ENCODE data around the gene MEGF10. TPM values are rescaled to one million over a fixed set of nuclear protein-coding genes. Genes with fewer than 3 reads are reported as not detected.

Gene MEGF10
- total RNA-seq, 1 experiment from 2014 or later: not detected

- Histone ChIP-seq H3K36me3 (ENCODE audit: low read depth) (no peaks in the 10 kb centered on the region), H3K9me2 (ENCODE audit: insufficient read depth) (no peaks in the 10 kb centered on the region), H3K27me3 (ENCODE audit: insufficient read depth, low read depth) (no peaks in the 10 kb centered on the region), H3K9me3 (ENCODE audit: insufficient read depth, low read depth) (no peaks in the 10 kb centered on the region), H4K20me1 (ENCODE audit: insufficient read depth) (no peaks in the 10 kb centered on the region), H3K27ac (no peak overlapping the region), H3K4me1 (replicated peaks; ENCODE audit: insufficient read depth) (no peaks in the 10 kb centered on the region), H3K79me2 (ENCODE audit: low read depth) (no peaks in the 10 kb centered on the region), H3K4me2 (no peak overlapping the region), H2AFZ (no peak overlapping the region), H3F3A (ENCODE audit: insufficient read depth, low read depth) (no peaks in the 10 kb centered on the region), H3K4me3 (no peak overlapping the region)
- no peak for DNase-seq
- BruUV-seq (replicated peaks): no TSS peak
- ChIA-PET POLR2A (ENCODE audit: unreplicated experiment) (no interaction called here), CTCF (no interaction called here)
- intact Hi-C loops (cut with micrococcal nuclease; ENCODE audit: unreplicated experiment): no loop called here
- TF ChIP-seq EZH2 (IDR thresholded peaks at IDR 0.05; ENCODE audit: low read depth): no peak
- no peak for TF ChIP-seq CTCF (conservative IDR thresholded peaks at IDR 0.05)
Observed at GRCh38 chr5:127406326-127407121, 115.9 kb downstream of the MEGF10 start.

- Histone ChIP-seq H3K4me1 (replicated peaks; ENCODE audit: insufficient read depth) (no peaks in the 10 kb centered on the region), H3K27me3 (ENCODE audit: insufficient read depth, low read depth) (no peaks in the 10 kb centered on the region), H3K36me3 (ENCODE audit: low read depth) (no peaks in the 10 kb centered on the region), H2AFZ (0 out of 2 replicates have a peak overlapping the region, but pooled peaks have one; percentile 63), H3K9me2 (ENCODE audit: insufficient read depth) (no peaks in the 10 kb centered on the region), H3K4me3 (no peak overlapping the region), H3F3A (ENCODE audit: insufficient read depth, low read depth) (no peaks in the 10 kb centered on the region), H3K27ac (no peak overlapping the region), H3K79me2 (ENCODE audit: low read depth) (no peaks in the 10 kb centered on the region), H4K20me1 (ENCODE audit: insufficient read depth) (no peaks in the 10 kb centered on the region), H3K9me3 (ENCODE audit: insufficient read depth, low read depth) (no peaks in the 10 kb centered on the region), H3K4me2 (peak overlapping the region; percentile 45; the same call in 1 of the 2 replicates)
- ChIA-PET CTCF (no interaction called here), POLR2A (ENCODE audit: unreplicated experiment) (interaction anchor here (0.5 kb wide), 1 partner anchor 413 kb away, joined by 3 read pairs; no protein-coding TSS in a partner anchor)
- TF ChIP-seq EZH2 (IDR thresholded peaks at IDR 0.05; ENCODE audit: low read depth) (no peak), CTCF (conservative IDR thresholded peaks at IDR 0.05) (no peak)
- no TSS peak for BruUV-seq (replicated peaks)
- intact Hi-C loops (cut with micrococcal nuclease; ENCODE audit: unreplicated experiment): no loop called here
- no peak for DNase-seq
Observed at GRCh38 chr5:127409246-127409917, 118.8 kb downstream of the MEGF10 start.

DNA sequence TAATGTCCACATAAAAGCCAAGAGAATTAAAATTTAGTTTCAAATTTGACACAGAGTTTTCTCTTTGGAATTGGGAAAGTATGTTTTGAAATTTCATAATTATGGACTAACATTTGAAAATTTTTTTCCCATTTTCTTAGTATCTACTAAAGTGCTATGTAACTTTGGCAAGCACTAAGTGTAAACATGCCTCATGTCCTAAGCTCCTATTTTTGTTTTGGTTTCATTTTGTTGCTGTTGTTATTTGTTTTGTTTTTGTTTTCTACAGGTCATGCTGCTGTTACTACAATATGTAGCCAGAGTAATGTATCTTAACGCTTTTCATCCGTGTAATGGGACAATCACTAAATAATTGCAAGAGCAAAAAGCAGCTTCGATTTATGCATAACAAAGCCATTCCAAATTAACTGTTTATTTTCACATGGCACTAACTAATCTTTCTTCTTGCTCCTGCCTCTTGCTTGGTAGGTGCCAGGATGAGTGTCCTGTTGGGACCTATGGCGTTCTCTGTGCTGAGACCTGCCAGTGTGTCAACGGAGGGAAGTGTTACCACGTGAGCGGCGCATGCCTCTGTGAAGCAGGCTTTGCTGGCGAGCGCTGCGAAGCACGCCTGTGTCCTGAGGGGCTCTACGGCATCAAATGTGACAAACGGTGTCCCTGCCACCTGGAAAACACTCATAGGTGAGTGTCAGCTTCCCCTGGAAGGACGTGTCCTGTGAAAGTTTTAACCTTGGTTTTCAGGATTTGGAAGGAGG, 119.5 kb downstream of the MEGF10 start:
- intact Hi-C loops (cut with micrococcal nuclease; ENCODE audit: unreplicated experiment): no loop called here
- no peak for TF ChIP-seq EZH2 (IDR thresholded peaks at IDR 0.05; ENCODE audit: low read depth)
- TF ChIP-seq CTCF (conservative IDR thresholded peaks at IDR 0.05): no peak
- peak overlapping the region; percentile 45 for H3K4me2 ChIP-seq
- no peaks in the 10 kb centered on the region for H3K9me3 ChIP-seq (ENCODE audit: insufficient read depth, low read depth)
- H3K36me3 ChIP-seq (ENCODE audit: low read depth): no peaks in the 10 kb centered on the region
- H3F3A ChIP-seq (ENCODE audit: insufficient read depth, low read depth): no peaks in the 10 kb centered on the region
- BruUV-seq (replicated peaks): no TSS peak
- no peak overlapping the region for H3K27ac ChIP-seq
- H4K20me1 ChIP-seq (ENCODE audit: insufficient read depth): no peaks in the 10 kb centered on the region
- no peak for DNase-seq
- H3K27me3 ChIP-seq (ENCODE audit: insufficient read depth, low read depth): no peaks in the 10 kb centered on the region
- ChIA-PET CTCF (interaction anchor here (0.6 kb wide), 1 partner anchor 337 kb away, joined by 3 read pairs; no protein-coding TSS in a partner anchor), POLR2A (ENCODE audit: unreplicated experiment) (interaction anchor here (0.5 kb wide), 1 partner anchor 414 kb away, joined by 3 read pairs; no protein-coding TSS in a partner anchor)
- 0 out of 2 replicates have a peak overlapping the region, but pooled peaks have one; percentile 63 for H2AFZ ChIP-seq
- no peaks in the 10 kb centered on the region for H3K4me1 ChIP-seq (replicated peaks; ENCODE audit: insufficient read depth)
- H3K4me3 ChIP-seq: no peak overlapping the region
- no peaks in the 10 kb centered on the region for H3K9me2 ChIP-seq (ENCODE audit: insufficient read depth)
- no peaks in the 10 kb centered on the region for H3K79me2 ChIP-seq (ENCODE audit: low read depth)

All from PC-9 (cell line).